HL-60 (cell line): Measurements from ENCODE around the gene CABP7.

Source experiments
- DNase-seq, 2 experiments: peaks; one replicate each; pipeline ENCODE4 v3.0.0-alpha.2; 2010 to 2020; ENCODE audit warnings: low read depth in 1 of 2, low spot score in 1 of 2
- H3K27ac ChIP-seq: fragments of 250-450 bp; sonication (Bioruptor Pico); replicated peaks from 2 replicates; pipeline ENCODE4 v1.5.1; 2020; ENCODE audit warnings: mild to moderate bottlenecking, moderate library complexity
- H3K27me3 ChIP-seq: fragments of 250-450 bp; sonication (Bioruptor Pico); 2 replicates; pipeline ENCODE4 v1.5.1; 2021; ENCODE audit warnings: mild to moderate bottlenecking, moderate library complexity; ENCODE audit not compliant: insufficient read depth, poor library complexity, severe bottlenecking
- H3K4me3 ChIP-seq: replicated peaks from 2 replicates; pipeline ENCODE4 v1.5.1; 2011; ENCODE audit warnings: mild to moderate bottlenecking, control low read depth, low read length; ENCODE audit not compliant: insufficient read depth
- CTCF ChIP-seq: IDR thresholded peaks from one replicate; pipeline ENCODE4 v1.5.1; 2011; ENCODE audit warnings: low read length, control low read depth, inconsistent platforms; ENCODE audit not compliant: insufficient read depth
- GABPA ChIP-seq: IDR thresholded peaks from 2 replicates; pipeline ENCODE4 v1.6.1; 2012; ENCODE audit warnings: low read depth
- POLR2AphosphoS5 ChIP-seq: IDR thresholded peaks from 2 replicates; pipeline ENCODE4 v1.6.1; 2012; ENCODE audit warnings: low read depth
- SPI1 ChIP-seq: IDR thresholded peaks from 2 replicates; pipeline ENCODE4 v1.6.1; 2012; ENCODE audit warnings: low read depth, mild to moderate bottlenecking, borderline replicate concordance
- TF ChIP-seq, protein P1 (sequence below): IDR thresholded peaks from 2 replicates; pipeline ENCODE4 v1.6.1; 2012; ENCODE audit warnings: low read depth; ENCODE audit not compliant: insufficient replicate concordance

Gene CABP7

GRCh38 chr22:29697853-29698598 is 21.8 kb upstream of the CABP7 start:
- no peak overlapping the region for H3K4me3 ChIP-seq
- no peak overlapping the region for H3K27ac ChIP-seq
- DNase-seq: no peak
- no peaks in the 10 kb centered on the region for H3K27me3 ChIP-seq
- no peak for TF ChIP-seq CTCF
- no peak for TF ChIP-seq POLR2AphosphoS5
- no peak for TF ChIP-seq SPI1
- TF ChIP-seq, protein P1, sequence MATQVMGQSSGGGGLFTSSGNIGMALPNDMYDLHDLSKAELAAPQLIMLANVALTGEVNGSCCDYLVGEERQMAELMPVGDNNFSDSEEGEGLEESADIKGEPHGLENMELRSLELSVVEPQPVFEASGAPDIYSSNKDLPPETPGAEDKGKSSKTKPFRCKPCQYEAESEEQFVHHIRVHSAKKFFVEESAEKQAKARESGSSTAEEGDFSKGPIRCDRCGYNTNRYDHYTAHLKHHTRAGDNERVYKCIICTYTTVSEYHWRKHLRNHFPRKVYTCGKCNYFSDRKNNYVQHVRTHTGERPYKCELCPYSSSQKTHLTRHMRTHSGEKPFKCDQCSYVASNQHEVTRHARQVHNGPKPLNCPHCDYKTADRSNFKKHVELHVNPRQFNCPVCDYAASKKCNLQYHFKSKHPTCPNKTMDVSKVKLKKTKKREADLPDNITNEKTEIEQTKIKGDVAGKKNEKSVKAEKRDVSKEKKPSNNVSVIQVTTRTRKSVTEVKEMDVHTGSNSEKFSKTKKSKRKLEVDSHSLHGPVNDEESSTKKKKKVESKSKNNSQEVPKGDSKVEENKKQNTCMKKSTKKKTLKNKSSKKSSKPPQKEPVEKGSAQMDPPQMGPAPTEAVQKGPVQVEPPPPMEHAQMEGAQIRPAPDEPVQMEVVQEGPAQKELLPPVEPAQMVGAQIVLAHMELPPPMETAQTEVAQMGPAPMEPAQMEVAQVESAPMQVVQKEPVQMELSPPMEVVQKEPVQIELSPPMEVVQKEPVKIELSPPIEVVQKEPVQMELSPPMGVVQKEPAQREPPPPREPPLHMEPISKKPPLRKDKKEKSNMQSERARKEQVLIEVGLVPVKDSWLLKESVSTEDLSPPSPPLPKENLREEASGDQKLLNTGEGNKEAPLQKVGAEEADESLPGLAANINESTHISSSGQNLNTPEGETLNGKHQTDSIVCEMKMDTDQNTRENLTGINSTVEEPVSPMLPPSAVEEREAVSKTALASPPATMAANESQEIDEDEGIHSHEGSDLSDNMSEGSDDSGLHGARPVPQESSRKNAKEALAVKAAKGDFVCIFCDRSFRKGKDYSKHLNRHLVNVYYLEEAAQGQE: no peak
- no peak for TF ChIP-seq GABPA

DNA sequence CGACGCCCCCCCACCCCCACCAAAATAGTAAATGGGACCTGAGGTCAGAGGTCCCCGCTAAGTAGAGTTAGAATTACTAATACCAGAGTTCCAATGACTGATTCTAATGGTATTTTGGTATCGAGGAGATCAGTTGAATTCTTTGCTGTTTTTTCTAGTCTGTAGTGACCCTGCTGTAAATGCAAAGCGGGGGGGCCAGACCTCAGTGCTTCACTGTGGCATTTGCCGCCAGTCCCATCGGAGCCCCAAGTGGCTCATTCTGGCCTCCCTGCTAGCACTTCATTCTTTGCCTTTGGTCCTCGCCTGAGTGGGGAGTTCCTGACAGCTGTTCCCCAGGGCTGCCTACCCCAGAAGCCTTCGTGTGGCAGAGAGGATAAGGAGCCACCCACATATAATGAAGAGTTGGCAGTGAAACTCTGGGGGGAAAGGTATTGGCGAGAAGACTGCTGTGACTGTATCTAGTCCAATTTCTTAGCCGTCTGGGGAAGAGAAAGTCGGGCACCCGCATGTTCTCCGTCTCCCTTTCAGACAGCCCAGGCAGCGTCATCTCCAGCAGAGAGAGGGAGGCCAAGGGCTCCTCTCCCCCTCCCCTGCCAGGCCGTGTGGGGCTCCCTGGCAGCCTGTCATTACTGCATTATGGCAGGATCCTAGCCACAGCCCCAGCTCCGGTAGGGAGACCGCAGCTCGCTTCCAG is 19.4 kb upstream of the CABP7 start:
- TF ChIP-seq SPI1: no peak
- TF ChIP-seq, protein P1: no peak
- TF ChIP-seq POLR2AphosphoS5: no peak
- TF ChIP-seq CTCF: no peak
- no peak for TF ChIP-seq GABPA
- no peak overlapping the region for H3K4me3 ChIP-seq
- H3K27me3 ChIP-seq: no peaks in the 10 kb centered on the region
- no peak for DNase-seq
- no peak overlapping the region for H3K27ac ChIP-seq

DNA sequence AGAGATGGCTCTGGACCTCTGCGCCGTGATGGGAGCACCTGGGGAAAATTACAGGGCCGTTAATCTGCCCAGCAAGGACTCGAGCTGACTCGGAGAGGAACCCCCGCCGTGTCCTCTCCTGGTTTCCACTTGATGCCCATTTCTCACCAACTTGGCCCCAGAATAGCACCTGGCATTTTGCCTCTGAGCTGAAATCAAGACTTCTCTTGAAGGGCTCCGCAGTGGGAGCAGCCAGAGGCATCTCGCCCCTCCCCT is 19.0 kb upstream of the CABP7 start:
- Histone ChIP-seq H3K27ac (no peak overlapping the region), H3K4me3 (no peak overlapping the region), H3K27me3 (no peaks in the 10 kb centered on the region)
- no peak for DNase-seq
- TF ChIP-seq POLR2AphosphoS5: no peak
- no peak for TF ChIP-seq GABPA
- no peak for TF ChIP-seq CTCF
- no peak for TF ChIP-seq SPI1
- TF ChIP-seq, protein P1: no peak
